H1 (cell line): ENCODE results near the gene ABCA5. TPM values are rescaled to one million over a fixed set of nuclear protein-coding genes. Genes with fewer than 3 reads are reported as not detected.

Source experiments
- CTCF ChIA-PET: fragments of 300-600 bp; sonication (Branson Sonifier 250); formaldehyde crosslinking; loops from one replicate; lab custom pipeline; 2021; ENCODE audit not compliant: partially characterized antibody; lab: Charles Lee
- POLR2A ChIA-PET: fragments of 300-600 bp; sonication (Branson Sonifier 250); formaldehyde crosslinking; loops from one replicate; lab custom pipeline; 2021; ENCODE audit warnings: inconsistent platforms; ENCODE audit not compliant: partially characterized antibody; lab: Charles Lee
- DNase-seq, 2 experiments: peaks; one replicate each; pipeline versions ENCODE4 v3.0.0 to v3.0.0-alpha.2; 2010 to 2022; ENCODE audit warnings: low spot score in 2 of 2, low read depth in 1 of 2, mixed read lengths in 1 of 2
- FAIRE-seq: peaks from 2 replicates; lab custom pipeline; 2011; peaks lifted over from hg19 to GRCh38; lab: Jason Lieb, UNC
- H2AFZ ChIP-seq: 2 replicates; pipeline ENCODE4 v1.8.1; 2012; ENCODE audit warnings: low read length, inconsistent platforms
- H2AK5ac ChIP-seq: 2 replicates; pipeline ENCODE4 v1.6.1; 2013; ENCODE audit warnings: low read depth, low read length
- H2BK120ac ChIP-seq: replicated peaks from 2 replicates; pipeline ENCODE3; 2013; ENCODE audit warnings: low read depth, low read length, inconsistent platforms
- H2BK12ac ChIP-seq: 2 replicates; pipeline ENCODE4 v1.6.1; 2013; ENCODE audit warnings: low read depth, low read length
- H2BK15ac ChIP-seq: 2 replicates; pipeline ENCODE4 v1.6.1; 2013; ENCODE audit warnings: low read length
- H2BK20ac ChIP-seq: 2 replicates; pipeline ENCODE4 v1.6.1; 2013; ENCODE audit warnings: low read length
- H2BK5ac ChIP-seq: 2 replicates; pipeline ENCODE4 v1.6.1; 2013; ENCODE audit warnings: low read depth, low read length
- H3K14ac ChIP-seq: 2 replicates; pipeline ENCODE4 v1.6.1; 2013; ENCODE audit warnings: inconsistent platforms; ENCODE audit not compliant: insufficient read length
- H3K18ac ChIP-seq: 2 replicates; pipeline ENCODE4 v1.6.1; 2013; ENCODE audit warnings: low read length; ENCODE audit errors: extremely low read depth
- H3K23ac ChIP-seq: 2 replicates; pipeline ENCODE4 v1.6.1; 2013; ENCODE audit warnings: inconsistent platforms; ENCODE audit not compliant: insufficient read length
- H3K23me2 ChIP-seq: 2 replicates; pipeline ENCODE4 v1.6.1; 2013; ENCODE audit warnings: low read depth, low read length
- H3K27ac ChIP-seq: 2 replicates; pipeline ENCODE4 v1.6.1; 2011; ENCODE audit warnings: low read depth, low read length, inconsistent platforms
- H3K27me3 ChIP-seq, 4 experiments: replicated peaks in 1 of 4; 1 replicate in 1 of 4; 2 replicates in 3 of 4; pipeline versions ENCODE4 v1.6.1 to v1.8.1; 2011 to 2013; ENCODE audit warnings: low read length in 3 of 4, mild to moderate bottlenecking in 3 of 4, inconsistent platforms in 2 of 4, mixed read lengths in 2 of 4, moderate library complexity in 1 of 4; ENCODE audit not compliant: control insufficient read depth in 3 of 4, insufficient read depth in 3 of 4; ENCODE audit errors: extremely low read depth in 1 of 4
- H3K36me3 ChIP-seq, 4 experiments: 2 replicates each; pipeline versions ENCODE4 v1.6.1 to v1.8.1; 2011 to 2013; ENCODE audit warnings: mild to moderate bottlenecking in 4 of 4, low read length in 3 of 4, moderate library complexity in 2 of 4, control low read depth in 1 of 4, inconsistent platforms in 1 of 4; ENCODE audit not compliant: insufficient read depth in 4 of 4, control insufficient read depth in 2 of 4
- H3K4ac ChIP-seq: replicated peaks from 2 replicates; pipeline ENCODE3; 2013; ENCODE audit warnings: low read length, low read depth, mixed read lengths, inconsistent platforms; ENCODE audit not compliant: insufficient read length
- H3K4me1 ChIP-seq, 4 experiments: replicated peaks in 1 of 4; 1 replicate in 1 of 4; 2 replicates in 3 of 4; pipeline versions ENCODE4 v1.6.1 to v1.8.1; 2011 to 2013; ENCODE audit warnings: low read length in 3 of 4, inconsistent platforms in 2 of 4, mixed read lengths in 1 of 4; ENCODE audit not compliant: insufficient read depth in 4 of 4, control insufficient read depth in 3 of 4
- H3K4me2 ChIP-seq, 2 experiments: 2 replicates each; pipeline versions ENCODE4 v1.6.1 to v1.8.1; 2011 to 2013; ENCODE audit warnings: low read depth in 2 of 2, low read length in 2 of 2, control low read depth in 1 of 2, inconsistent platforms in 1 of 2, mild to moderate bottlenecking in 1 of 2; ENCODE audit not compliant: insufficient read depth in 1 of 2
- H3K4me3 ChIP-seq, 4 experiments: fragments of 200-600, 300-600 bp in 1 of 4; sonication (generic), shearing (Covaris generic), sonication (Bioruptor Twin) in 1 of 4; 2 replicates each; pipeline versions ENCODE4 v1.5.1 to v1.8.1; 2011 to 2016; ENCODE audit warnings: low read length in 4 of 4, low read depth in 3 of 4, control low read depth in 2 of 4, inconsistent platforms in 2 of 4, mild to moderate bottlenecking in 2 of 4, mixed read lengths in 1 of 4, moderate library complexity in 1 of 4; ENCODE audit not compliant: insufficient read depth in 2 of 4; ENCODE audit errors: extremely low read depth in 1 of 4
- H3K56ac ChIP-seq: replicated peaks from 2 replicates; pipeline ENCODE3; 2013; ENCODE audit warnings: low read depth, mild to moderate bottlenecking, mixed read lengths, low read length, inconsistent platforms; ENCODE audit not compliant: insufficient read length
- H3K79me1 ChIP-seq: 2 replicates; pipeline ENCODE4 v1.6.1; 2013; ENCODE audit warnings: low read depth, low read length, control low read depth
- H3K79me2 ChIP-seq, 2 experiments: 2 replicates each; pipeline versions ENCODE4 v1.6.1 to v1.8.1; 2012 to 2013; ENCODE audit warnings: low read length in 2 of 2, mild to moderate bottlenecking in 2 of 2, inconsistent platforms in 1 of 2; ENCODE audit not compliant: insufficient read depth in 2 of 2, control insufficient read depth in 1 of 2
- H3K9ac ChIP-seq, 4 experiments: replicated peaks in 1 of 4; 1 replicate in 1 of 4; 2 replicates in 3 of 4; pipeline versions ENCODE4 v1.6.1 to v1.8.1; 2011 to 2013; ENCODE audit warnings: low read depth in 3 of 4, low read length in 3 of 4, control low read depth in 2 of 4, mild to moderate bottlenecking in 2 of 4, moderate library complexity in 2 of 4, inconsistent platforms in 1 of 4; ENCODE audit errors: extremely low read depth in 1 of 4
- H3K9me3 ChIP-seq, 2 experiments: 2 replicates each; pipeline versions ENCODE4 v1.6.1 to v1.8.1; 2012 to 2013; ENCODE audit warnings: mild to moderate bottlenecking in 2 of 2, moderate library complexity in 2 of 2, control low read depth in 1 of 2, inconsistent platforms in 1 of 2, low read depth in 1 of 2, low read length in 1 of 2, mixed read lengths in 1 of 2; ENCODE audit not compliant: insufficient read depth in 2 of 2
- H4K20me1 ChIP-seq, 2 experiments: replicated peaks in 1 of 2; 2 replicates each; pipeline versions ENCODE3 to v1.8.1; 2011 to 2013; ENCODE audit warnings: inconsistent platforms in 2 of 2, low read length in 2 of 2, mild to moderate bottlenecking in 1 of 2; ENCODE audit not compliant: insufficient read depth in 2 of 2, control insufficient read depth in 1 of 2
- H4K5ac ChIP-seq: 2 replicates; pipeline ENCODE4 v1.6.1; 2013; ENCODE audit warnings: low read length, low read depth, mixed read lengths, inconsistent platforms; ENCODE audit not compliant: insufficient read length
- H4K8ac ChIP-seq: 2 replicates; pipeline ENCODE4 v1.8.0; 2013; ENCODE audit warnings: mild to moderate bottlenecking, moderate library complexity, low read length, inconsistent platforms; ENCODE audit not compliant: insufficient read depth; ENCODE audit errors: extremely low read depth
- H4K91ac ChIP-seq: replicated peaks from 2 replicates; pipeline ENCODE3; 2013; ENCODE audit warnings: low read length, mixed read lengths, inconsistent platforms; ENCODE audit not compliant: insufficient read length
- BCL11A ChIP-seq, 2 experiments: IDR thresholded peaks; one replicate each; pipeline ENCODE4 v1.6.1; 2011; ENCODE audit warnings: low read depth in 2 of 2, low read length in 2 of 2, mild to moderate bottlenecking in 2 of 2
- RNF2 ChIP-seq: fragments of 200-900, 300-1000 bp; sonication (generic); IDR thresholded peaks from 2 replicates; pipeline ENCODE4 v1.7.1; 2016; ENCODE audit warnings: borderline replicate concordance, low read depth, mild to moderate bottlenecking, antibody characterized with exemption, low read length; ENCODE audit not compliant: poor library complexity, severe bottlenecking; ENCODE audit errors: missing control alignments
- SAP30 ChIP-seq: fragments of 300-600 bp; sonication (generic); IDR thresholded peaks from 2 replicates; pipeline ENCODE4 v1.7.1; 2012; ENCODE audit warnings: low read length, moderate library complexity, mild to moderate bottlenecking, inconsistent platforms; ENCODE audit not compliant: insufficient read depth, insufficient replicate concordance
- SP1 ChIP-seq: IDR thresholded peaks from 2 replicates; pipeline ENCODE4 v1.6.1; 2011; ENCODE audit warnings: low read depth, low read length
- SUZ12 ChIP-seq: fragments of 200-600 bp; sonication (generic); IDR thresholded peaks from 2 replicates; pipeline ENCODE4 v1.6.1; 2012; ENCODE audit warnings: mild to moderate bottlenecking, inconsistent platforms, low read length, moderate library complexity, mixed read lengths
- TAF7 ChIP-seq: optimal IDR thresholded peaks from 2 replicates; pipeline ENCODE3; 2011; ENCODE audit warnings: low read depth, mild to moderate bottlenecking, inconsistent platforms, low read length, moderate library complexity, borderline replicate concordance
- TCF12 ChIP-seq: IDR thresholded peaks from 2 replicates; pipeline ENCODE4 v1.6.1; 2011; ENCODE audit warnings: low read depth, mild to moderate bottlenecking, low read length
- polyA plus RNA-seq, 7 experiments: library from polyadenylated mRNA; depleted of rRNA in 3 of 7; stranded (reverse) in 5 of 7; unstranded in 2 of 7; fragments of >200 nt in 5 of 7; fragments of 200-250 nt in 2 of 7; gene quantifications; 1 replicate in 5 of 7; 2 replicates in 1 of 7; 4 replicates in 1 of 7; pipeline versions ENCODE4 v1.2.1 to v1.2.3, GENCODE V29; 2011 to 2013; ENCODE audit warnings: missing spikeins in 2 of 7, mixed read lengths in 2 of 7
- total RNA-seq: library from RNA; stranded (reverse); fragmentation: NEBNext Ultra II Directional; extraction: Animal tissue kit (Norgen Biotek cat#: 25700); gene quantifications from 2 replicates; pipeline ENCODE4 v1.2.1, GENCODE V29; 2021

The ABCA5 gene
- total and polyA plus RNA-seq, 2 of the 8 experiments (the other 6 are each of a cell fraction or from before 2014, with no cell fraction given): 1.3 to 4.1 TPM

DNA sequence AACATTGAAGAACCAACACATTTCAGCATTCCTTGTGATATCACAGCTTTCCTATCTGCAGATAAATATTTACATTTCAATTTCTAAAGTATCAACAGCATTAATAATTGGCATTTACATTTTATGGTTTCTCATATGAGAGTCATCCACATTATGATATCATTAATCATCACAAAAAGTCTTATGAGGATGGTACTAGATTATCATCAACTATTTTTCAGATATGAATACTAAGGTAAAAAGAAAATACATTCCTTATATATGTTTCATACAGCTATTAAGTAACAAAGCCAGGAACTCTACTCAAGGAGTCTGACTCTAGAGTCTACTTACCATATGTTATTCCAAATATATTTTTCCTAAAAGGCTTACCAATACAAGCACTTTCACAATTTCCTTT is 40.7 kb downstream of the ABCA5 start:
- no peaks in the 10 kb centered on the region for H3K79me2 ChIP-seq
- no peaks in the 10 kb centered on the region for H3K36me3 ChIP-seq
- H3K4me2 ChIP-seq: no peak overlapping the region
- no peak overlapping the region for H4K8ac ChIP-seq
- no peak overlapping the region for H4K5ac ChIP-seq
- H3K4me1 ChIP-seq: no peaks in the 10 kb centered on the region
- TF ChIP-seq SP1: no peak
- TF ChIP-seq SAP30: no peak
- TF ChIP-seq BCL11A (IDR thresholded peaks at IDR 0.05; ENCODE audit: low read depth in 2 of 2, low read length in 2 of 2): no peak
- TF ChIP-seq SUZ12: no peak
- no peak for TF ChIP-seq RNF2
- no peak for TF ChIP-seq TAF7
- TF ChIP-seq TCF12: no peak
- H4K91ac ChIP-seq: no peak overlapping the region
- no peak overlapping the region for H3K23ac ChIP-seq
- no peaks in the 10 kb centered on the region for H4K20me1 ChIP-seq
- no peak overlapping the region for H3K14ac ChIP-seq
- H2BK12ac ChIP-seq: no peak overlapping the region
- DNase-seq (no peak), FAIRE-seq (no peak)
- ChIA-PET POLR2A (no interaction called here), CTCF (no interaction called here)
- no peaks in the 10 kb centered on the region for H3K79me1 ChIP-seq
- no peaks in the 10 kb centered on the region; the same call in 1 of the 2 replicates for H3K23me2 ChIP-seq
- H2AK5ac ChIP-seq: no peak overlapping the region
- H2BK20ac ChIP-seq: no peak overlapping the region
- H3K56ac ChIP-seq: no peak overlapping the region
- H3K4ac ChIP-seq: no peak overlapping the region
- H3K9me3 ChIP-seq: no peaks in the 10 kb centered on the region
- no peak overlapping the region for H3K4me3 ChIP-seq
- H2AFZ ChIP-seq: no peak overlapping the region
- H2BK120ac ChIP-seq: no peak overlapping the region
- H3K18ac ChIP-seq: no peak overlapping the region
- H2BK15ac ChIP-seq: no peak overlapping the region
- no peak overlapping the region for H2BK5ac ChIP-seq
- H3K27me3 ChIP-seq: no peaks in the 10 kb centered on the region
- no peak overlapping the region for H3K9ac ChIP-seq
- H3K27ac ChIP-seq: no peak overlapping the region
